GM18951 (cell line): ENCODE data around the gene KRTAP5-2.
"Not testable (repeated sequence)": the region's sequence is repeated elsewhere in the genome, so short reads cannot be mapped to it uniquely, and the experiment has no call there.

Experiments used
- POLR2A ChIP-seq: IDR thresholded peaks from 4 replicates; pipeline ENCODE4 v1.6.1; 2011; ENCODE audit warnings: mild to moderate bottlenecking; ENCODE audit not compliant: insufficient read length, insufficient read depth; ENCODE audit errors: extremely low read depth
- in situ Hi-C: fragments of 300-500 bp; cut with MboI; formaldehyde crosslinking; loops from one replicate; pipeline ENCODE4 v1.12.0; 2022; ENCODE audit warnings: low sequenced_read_pairs, mixed read lengths, inconsistent platforms; ENCODE audit not compliant: unreplicated experiment

The KRTAP5-2 gene

GRCh38 chr11:1597994-1598380, at the start of gene KRTAP5-2:
Gene KRTAP5-2 (minus strand): TSS chr11:1598294. CDS start chr11:1598250, 44 bp downstream.
- no peak for TF ChIP-seq POLR2A
- in situ Hi-C loops, result no loop called here

GRCh38 chr11:1646540-1646939, 48.4 kb upstream of the KRTAP5-2 start:
- in situ Hi-C loops, result not testable (repeated sequence)

DNA sequence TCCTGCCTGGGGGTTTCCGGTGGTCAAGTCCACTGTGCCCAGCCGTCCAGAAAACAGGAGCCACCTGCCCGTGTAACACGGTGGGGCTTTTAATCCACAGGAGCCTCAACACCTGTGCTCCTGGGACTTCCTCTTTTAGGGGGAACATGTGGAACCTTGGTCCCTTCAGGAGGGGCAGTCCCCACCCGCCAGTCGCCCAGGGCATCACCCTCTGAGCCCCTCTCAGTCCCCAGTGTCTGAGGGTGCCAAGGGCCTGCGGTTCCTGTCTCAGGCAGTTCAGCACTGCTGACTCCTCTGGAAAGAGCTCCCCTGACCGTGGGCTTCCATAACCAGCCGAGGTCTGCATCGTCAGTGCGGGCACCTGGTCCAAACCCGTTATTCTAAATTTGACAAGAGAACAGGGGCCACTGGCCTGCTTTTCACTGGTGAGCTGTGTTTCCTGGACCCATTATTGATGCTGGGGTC, 47.3 kb upstream of the KRTAP5-2 start:
- in situ Hi-C loops, result no loop called here
- TF ChIP-seq POLR2A, result no peak

GRCh38 chr11:1644601-1645356, 46.7 kb upstream of the KRTAP5-2 start:
- in situ Hi-C loops, result no loop called here
- no peak for TF ChIP-seq POLR2A

DNA sequence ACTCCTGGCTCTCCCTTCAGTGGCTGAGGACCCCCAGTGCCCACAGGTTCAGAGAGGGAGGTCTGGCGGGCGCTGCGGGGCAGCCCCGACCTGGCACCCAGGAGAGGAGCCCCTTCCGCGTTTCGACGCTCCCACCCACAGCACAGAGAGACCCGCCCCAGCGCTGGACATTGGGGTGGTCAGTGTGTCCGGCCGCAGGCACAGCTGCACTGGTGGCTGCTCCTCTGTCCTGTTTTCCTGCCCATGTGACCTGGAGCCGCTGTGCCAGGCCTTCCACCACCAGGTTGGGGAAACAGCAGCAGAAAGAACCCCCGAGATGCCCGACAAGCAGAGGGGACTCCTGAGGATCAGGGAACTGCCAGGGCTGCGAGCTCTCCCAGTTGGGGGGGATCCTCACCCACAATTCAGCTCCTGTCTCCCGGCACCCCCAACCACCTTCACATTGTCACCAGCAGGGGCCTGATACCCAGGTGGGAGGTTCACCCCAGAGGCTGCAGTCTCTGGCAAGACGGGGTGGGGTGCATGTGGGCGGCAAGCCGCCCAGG, 45.1 kb upstream of the KRTAP5-2 start:
- in situ Hi-C loops, result no loop called here
- no peak for TF ChIP-seq POLR2A

- TF ChIP-seq POLR2A, result no peak
- in situ Hi-C loops, result no loop called here
These were observed 44.4 kb upstream of the KRTAP5-2 start for GRCh38 chr11:1642288-1643145.

DNA sequence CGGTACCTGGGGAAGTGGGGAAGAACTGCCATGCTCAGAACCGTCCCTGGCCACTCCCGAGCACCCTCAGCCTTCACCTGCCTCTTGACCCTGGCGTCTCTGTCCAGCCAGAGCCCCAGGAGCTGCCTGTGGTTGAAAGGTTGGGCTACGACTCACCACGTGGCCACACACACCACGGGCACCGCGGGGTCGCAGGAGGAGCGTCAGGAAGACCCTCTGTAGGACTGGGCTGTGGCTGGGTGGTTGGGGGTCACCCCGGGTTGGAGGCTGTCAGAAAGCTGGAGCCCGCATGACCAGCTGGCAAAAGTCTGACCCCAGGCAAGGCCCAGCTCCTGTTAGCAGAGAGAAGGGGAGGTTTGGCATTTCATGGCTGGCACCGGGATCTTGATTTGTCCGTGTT, 43.0 kb upstream of the KRTAP5-2 start:
- no peak for TF ChIP-seq POLR2A
- in situ Hi-C loops, result no loop called here

- no peak for TF ChIP-seq POLR2A
- in situ Hi-C loops, result no loop called here
These were observed 42.2 kb upstream of the KRTAP5-2 start for GRCh38 chr11:1640076-1640946.

GRCh38 chr11:1639666-1640065, 41.6 kb upstream of the KRTAP5-2 start:
- in situ Hi-C loops, result no loop called here
- TF ChIP-seq POLR2A, result no peak

- in situ Hi-C loops, result no loop called here
- no peak for TF ChIP-seq POLR2A
These were observed 41.1 kb upstream of the KRTAP5-2 start for GRCh38 chr11:1639102-1639620.

DNA sequence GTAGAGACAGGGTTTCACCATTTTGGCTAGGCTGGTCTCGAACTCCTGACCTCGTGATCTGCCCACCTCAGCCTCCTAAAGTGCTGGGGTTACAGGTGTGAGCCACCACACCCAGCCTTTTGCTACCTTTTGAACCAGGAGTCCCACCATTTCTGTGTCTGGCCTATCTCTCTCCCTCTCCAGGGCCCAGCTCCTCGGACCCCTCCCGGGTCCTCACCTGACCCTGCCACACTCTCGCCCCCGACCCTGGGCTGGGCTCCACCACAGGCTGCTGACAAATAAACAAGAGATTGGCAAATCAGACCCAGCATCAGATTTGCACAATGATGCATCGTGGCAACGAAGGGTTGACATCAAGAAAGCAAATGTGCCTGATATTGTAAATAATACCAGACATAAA, 40.2 kb upstream of the KRTAP5-2 start:
- in situ Hi-C loops, result no loop called here

GRCh38 chr11:1637628-1638027, 39.5 kb upstream of the KRTAP5-2 start:
- in situ Hi-C loops, result no loop called here
- TF ChIP-seq POLR2A, result no peak

More for the DNA sequence above, 40.2 kb upstream of the KRTAP5-2 start:
- no peak for TF ChIP-seq POLR2A
